Upper lobe of left lung (tissue), 4 donors: ENCODE data around the gene UNC79.

Experiments
- CTCF ChIP-seq, 6 experiments: fragments of 450-650 bp in 4 of 6; fragments of 200-600 bp in 2 of 6; sonication (generic) in 2 of 6; IDR thresholded peaks; one replicate each; pipeline ENCODE4 v1.5.1; 2016 to 2019; ENCODE audit warnings: antibody characterized with exemption in 6 of 6
- POLR2A ChIP-seq, 4 donors: fragments of 450-650 bp; IDR thresholded peaks; one replicate each; pipeline ENCODE4 v1.5.1; 2016 to 2017; ENCODE audit warnings: antibody characterized with exemption in 4 of 4, mild to moderate bottlenecking in 2 of 4

DNA sequence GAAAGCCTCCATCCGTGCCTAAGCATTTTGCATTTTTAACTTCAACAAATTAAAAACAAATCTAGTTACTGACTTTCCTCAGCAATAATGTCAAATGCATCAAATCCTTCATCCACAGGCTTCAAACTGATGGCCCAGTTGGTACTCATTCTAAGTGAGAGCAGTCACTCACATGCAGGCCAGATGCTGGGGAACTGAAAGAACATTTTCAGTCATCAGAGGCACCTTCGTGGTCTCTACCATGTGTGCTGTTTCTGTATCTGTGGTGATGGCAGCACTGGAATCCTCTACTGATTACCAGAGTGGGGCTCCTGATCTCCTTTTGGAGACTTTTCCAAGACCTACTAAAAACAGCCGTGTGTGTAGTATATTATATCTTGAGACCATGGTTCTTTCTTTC lies 212.4 kb downstream of the UNC79 start:
- no peak for TF ChIP-seq POLR2A (IDR thresholded peaks at IDR 0.05)
- no peak for TF ChIP-seq CTCF (IDR thresholded peaks at IDR 0.05)
